Measurements from ENCODE around the gene VSIR. TPM values are rescaled to one million over a fixed set of nuclear protein-coding genes. Genes with fewer than 3 reads are reported as not detected.

The VSIR gene
- polyA plus RNA-seq, 1 experiment: 169 TPM

DNA sequence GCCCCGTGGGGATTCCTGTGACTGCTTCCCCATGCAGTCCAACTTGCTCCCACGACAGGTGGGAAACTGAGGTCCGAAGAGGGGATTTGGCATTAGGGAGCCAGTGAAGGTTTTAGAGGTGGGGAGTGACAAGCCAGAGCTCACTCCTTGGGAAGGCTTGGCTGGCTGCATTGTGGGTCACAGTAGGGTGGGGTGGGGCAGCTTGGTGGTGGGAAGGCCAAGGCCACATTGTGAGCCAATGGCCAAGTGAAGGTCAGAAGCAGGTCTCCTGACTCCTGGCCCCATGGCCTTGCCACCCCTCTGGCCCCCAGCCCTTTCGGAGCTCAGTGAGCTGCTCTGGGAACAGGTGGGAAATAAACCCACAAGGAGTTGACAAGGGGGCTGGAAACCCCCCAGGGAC is 56.3 kb downstream of the VSIR start:
- CTCF ChIA-PET: interaction anchor here (1.0 to 3.7 kb wide), 6 partner anchors 9 to 56 kb away, joined by 4 to 18 read pairs (median 8); partner anchors contain the start of gene VSIR
- no peak overlapping the region for H3K4me3 ChIP-seq (ENCODE audit: low read depth, low read length)
- H3K36me3 ChIP-seq (ENCODE audit: control insufficient read depth, insufficient read depth, low read length): no peaks in the 10 kb centered on the region
- DNase-seq (ENCODE audit: low read depth): no peak
- no peaks in the 10 kb centered on the region for H3K27me3 ChIP-seq (ENCODE audit: control insufficient read depth, insufficient read depth, low read length)
- TF ChIP-seq, protein P1, sequence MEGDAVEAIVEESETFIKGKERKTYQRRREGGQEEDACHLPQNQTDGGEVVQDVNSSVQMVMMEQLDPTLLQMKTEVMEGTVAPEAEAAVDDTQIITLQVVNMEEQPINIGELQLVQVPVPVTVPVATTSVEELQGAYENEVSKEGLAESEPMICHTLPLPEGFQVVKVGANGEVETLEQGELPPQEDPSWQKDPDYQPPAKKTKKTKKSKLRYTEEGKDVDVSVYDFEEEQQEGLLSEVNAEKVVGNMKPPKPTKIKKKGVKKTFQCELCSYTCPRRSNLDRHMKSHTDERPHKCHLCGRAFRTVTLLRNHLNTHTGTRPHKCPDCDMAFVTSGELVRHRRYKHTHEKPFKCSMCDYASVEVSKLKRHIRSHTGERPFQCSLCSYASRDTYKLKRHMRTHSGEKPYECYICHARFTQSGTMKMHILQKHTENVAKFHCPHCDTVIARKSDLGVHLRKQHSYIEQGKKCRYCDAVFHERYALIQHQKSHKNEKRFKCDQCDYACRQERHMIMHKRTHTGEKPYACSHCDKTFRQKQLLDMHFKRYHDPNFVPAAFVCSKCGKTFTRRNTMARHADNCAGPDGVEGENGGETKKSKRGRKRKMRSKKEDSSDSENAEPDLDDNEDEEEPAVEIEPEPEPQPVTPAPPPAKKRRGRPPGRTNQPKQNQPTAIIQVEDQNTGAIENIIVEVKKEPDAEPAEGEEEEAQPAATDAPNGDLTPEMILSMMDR (IDR thresholded peaks at IDR 0.05; ENCODE audit: insufficient read depth, low read depth, low read length): no peak
- POLR2A ChIA-PET: no interaction called here

DNA sequence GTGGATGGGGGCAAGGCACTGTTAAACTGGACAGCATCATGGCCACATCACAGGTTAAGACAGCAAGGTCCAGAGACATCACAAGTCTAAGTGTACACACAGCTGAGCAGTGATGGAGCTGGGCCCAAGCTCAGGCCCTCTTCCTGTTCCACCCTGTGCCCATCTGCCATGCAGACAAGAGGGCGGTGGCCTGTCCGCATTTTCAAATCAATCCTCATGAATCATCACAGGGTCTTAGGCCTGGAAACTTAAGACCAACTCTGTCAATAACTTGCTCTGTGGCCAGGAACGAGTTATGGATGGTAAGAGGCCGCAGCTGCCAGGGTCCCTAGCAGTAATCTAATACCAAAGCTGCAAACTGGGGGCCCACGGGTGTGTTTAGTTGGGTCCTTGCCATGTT is 56.9 kb downstream of the VSIR start:
- POLR2A ChIA-PET: no interaction called here
- Histone ChIP-seq H3K27me3 (ENCODE audit: control insufficient read depth, insufficient read depth, low read length) (no peaks in the 10 kb centered on the region), H3K4me3 (ENCODE audit: low read depth, low read length) (no peak overlapping the region), H3K36me3 (ENCODE audit: control insufficient read depth, insufficient read depth, low read length) (no peaks in the 10 kb centered on the region)
- CTCF ChIA-PET: interaction anchor here (0.6 to 2.4 kb wide), 6 partner anchors 10 to 156 kb away, joined by 4 to 11 read pairs (median 6); partner anchors contain the start of gene VSIR
- no peak for DNase-seq (ENCODE audit: low read depth)
- TF ChIP-seq, protein P1 (IDR thresholded peaks at IDR 0.05; ENCODE audit: insufficient read depth, low read depth, low read length): no peak

DNA sequence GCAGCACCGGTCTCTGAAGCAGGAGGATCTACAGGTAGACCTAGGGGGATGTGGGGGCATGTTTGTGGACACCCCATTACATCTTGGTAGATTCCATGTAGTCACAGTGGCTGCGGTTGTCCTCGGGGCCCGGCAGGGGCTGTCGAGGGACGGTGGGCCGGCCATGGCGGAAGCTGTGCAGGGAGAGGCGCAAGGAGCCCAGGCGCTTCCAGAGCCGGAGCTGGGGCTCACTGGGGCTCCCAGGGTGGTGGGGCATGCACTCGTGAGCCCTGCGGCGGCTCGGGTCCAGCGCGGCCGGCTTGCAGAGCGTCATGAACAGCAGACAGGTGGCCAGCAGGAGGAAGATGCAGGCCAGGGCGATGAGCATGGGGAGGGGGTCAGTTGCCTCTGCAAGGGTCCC is 57.5 kb downstream of the VSIR start:
- TF ChIP-seq, protein P1 (IDR thresholded peaks at IDR 0.05; ENCODE audit: insufficient read depth, low read depth, low read length): no peak
- ChIA-PET POLR2A (no interaction called here), CTCF (interaction anchor here (0.6 to 3.6 kb wide), 7 partner anchors 10 to 157 kb away, joined by 4 to 21 read pairs (median 8); partner anchors contain the start of gene VSIR)
- no peak for DNase-seq (ENCODE audit: low read depth)
- Histone ChIP-seq H3K36me3 (ENCODE audit: control insufficient read depth, insufficient read depth, low read length) (no peaks in the 10 kb centered on the region), H3K4me3 (ENCODE audit: low read depth, low read length) (no peak overlapping the region), H3K27me3 (ENCODE audit: control insufficient read depth, insufficient read depth, low read length) (no peaks in the 10 kb centered on the region)

DNA sequence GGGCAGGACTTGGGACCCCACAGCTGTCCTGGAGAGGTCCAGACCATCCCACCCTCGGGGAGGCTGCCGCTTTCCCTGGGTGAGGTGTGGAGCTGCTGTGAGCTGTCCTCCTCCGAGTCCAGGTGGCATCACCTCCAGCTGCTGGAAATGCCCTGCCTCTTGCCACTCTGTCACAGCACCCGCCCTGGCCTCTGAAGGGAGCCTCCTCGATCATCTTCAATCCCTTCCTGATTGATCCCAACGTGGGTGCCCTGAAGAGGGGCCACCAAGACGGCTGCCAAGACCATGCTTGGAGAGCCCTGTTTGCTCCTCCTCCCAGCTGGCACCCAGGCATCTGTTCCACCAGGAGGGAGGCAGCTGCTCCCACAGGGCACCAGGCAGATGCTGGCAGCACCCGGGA is 58.3 kb downstream of the VSIR start:
- DNase-seq (ENCODE audit: low read depth): no peak
- POLR2A ChIA-PET: no interaction called here
- Histone ChIP-seq H3K27me3 (ENCODE audit: control insufficient read depth, insufficient read depth, low read length) (no peaks in the 10 kb centered on the region), H3K4me3 (ENCODE audit: low read depth, low read length) (no peak overlapping the region), H3K36me3 (ENCODE audit: control insufficient read depth, insufficient read depth, low read length) (no peaks in the 10 kb centered on the region)
- TF ChIP-seq, protein P1 (IDR thresholded peaks at IDR 0.05; ENCODE audit: insufficient read depth, low read depth, low read length): no peak
- CTCF ChIA-PET: interaction anchor here (0.9 to 3.6 kb wide), 6 partner anchors 11 to 181 kb away, joined by 4 to 21 read pairs (median 6); partner anchors contain the start of gene VSIR

DNA sequence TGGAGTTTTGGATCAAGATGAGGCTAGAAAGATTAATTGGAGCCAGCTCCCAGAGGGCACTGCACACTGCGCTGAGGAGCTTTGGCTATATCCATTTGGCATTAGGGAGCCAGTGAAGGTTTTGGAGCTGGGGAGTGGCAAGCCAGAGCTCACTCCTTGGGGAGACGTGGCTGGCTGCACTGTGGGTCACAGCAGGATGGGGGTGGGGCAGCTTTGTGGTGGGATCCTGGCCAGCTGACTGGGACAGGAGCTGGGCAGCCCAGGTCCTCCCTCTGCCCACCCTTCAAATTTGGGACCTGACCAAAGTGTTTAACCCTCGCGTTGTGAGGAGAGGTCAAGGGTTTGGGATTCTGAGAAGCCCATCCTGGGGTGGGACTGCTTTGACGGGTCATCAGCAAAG is 58.7 kb downstream of the VSIR start:
- DNase-seq (ENCODE audit: low read depth): no peak
- TF ChIP-seq, protein P1 (IDR thresholded peaks at IDR 0.05; ENCODE audit: insufficient read depth, low read depth, low read length): no peak
- Histone ChIP-seq H3K4me3 (ENCODE audit: low read depth, low read length) (no peak overlapping the region), H3K36me3 (ENCODE audit: control insufficient read depth, insufficient read depth, low read length) (no peaks in the 10 kb centered on the region), H3K27me3 (ENCODE audit: control insufficient read depth, insufficient read depth, low read length) (no peaks in the 10 kb centered on the region)
- CTCF ChIA-PET: interaction anchor here (0.9 to 3.6 kb wide), 6 partner anchors 12 to 182 kb away, joined by 4 to 21 read pairs (median 6); partner anchors contain the start of gene VSIR
- POLR2A ChIA-PET: no interaction called here
